HG02759 (cell line): ENCODE results near the gene PCCB.
"Not testable (repeated sequence)": the region's sequence is repeated elsewhere in the genome, so short reads cannot be mapped to it uniquely, and the experiment has no call there.

Experiments used
- ATAC-seq: cut with Tn5 transposase; IDR thresholded peaks from one replicate; pipeline ENCODE4 v1.9.1; 2021; ENCODE audit warnings: mild to moderate bottlenecking, moderate library complexity; ENCODE audit not compliant: unreplicated experiment

Gene PCCB

GRCh38 chr3:136311261-136311660 lies 61.1 kb downstream of the PCCB start:
- no peak for ATAC-seq

- no peak for ATAC-seq
Measured at GRCh38 chr3:136311968-136312367, 61.8 kb downstream of the PCCB start.

DNA sequence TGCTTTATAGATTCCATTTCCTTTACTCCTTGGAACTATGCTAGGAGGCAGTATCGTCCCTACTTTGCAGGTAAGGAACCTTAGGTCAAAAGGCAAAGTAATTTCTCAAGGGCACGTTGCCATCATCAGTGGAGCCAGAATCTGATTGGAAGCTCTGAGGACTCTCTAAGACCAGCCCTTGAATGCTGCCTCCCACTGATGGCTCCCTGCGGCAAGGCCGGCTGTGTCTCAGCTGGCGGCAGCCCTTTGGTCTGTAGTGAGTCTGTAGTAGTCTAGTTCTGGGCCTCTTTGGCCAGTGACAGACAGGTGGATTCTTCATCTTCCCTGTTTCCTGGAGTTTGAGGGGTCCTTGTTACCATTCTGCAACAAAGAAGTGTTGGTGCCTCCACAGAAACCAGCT lies 76.2 kb downstream of the PCCB start:
- ATAC-seq: no peak

- no peak for ATAC-seq
Measured at GRCh38 chr3:136327671-136328070, 77.5 kb downstream of the PCCB start.

DNA sequence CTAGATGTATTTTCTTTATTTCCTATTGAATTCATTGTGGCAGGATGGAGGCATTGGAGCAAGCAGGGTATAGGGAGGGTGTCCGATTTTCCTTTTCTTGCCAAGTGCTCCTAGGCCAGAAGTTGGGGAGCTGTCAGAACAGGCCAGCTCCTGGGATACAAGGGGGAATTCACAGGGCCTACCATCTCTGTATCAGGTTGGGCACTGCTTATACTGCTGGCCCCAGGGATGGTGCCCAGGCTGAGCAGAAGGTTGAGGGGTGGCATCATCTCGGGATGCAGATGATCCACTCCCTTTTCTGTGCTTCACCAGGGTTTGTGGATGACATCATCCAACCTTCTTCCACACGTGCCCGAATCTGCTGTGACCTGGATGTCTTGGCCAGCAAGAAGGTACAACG lies 79.5 kb downstream of the PCCB start:
- ATAC-seq: no peak

DNA sequence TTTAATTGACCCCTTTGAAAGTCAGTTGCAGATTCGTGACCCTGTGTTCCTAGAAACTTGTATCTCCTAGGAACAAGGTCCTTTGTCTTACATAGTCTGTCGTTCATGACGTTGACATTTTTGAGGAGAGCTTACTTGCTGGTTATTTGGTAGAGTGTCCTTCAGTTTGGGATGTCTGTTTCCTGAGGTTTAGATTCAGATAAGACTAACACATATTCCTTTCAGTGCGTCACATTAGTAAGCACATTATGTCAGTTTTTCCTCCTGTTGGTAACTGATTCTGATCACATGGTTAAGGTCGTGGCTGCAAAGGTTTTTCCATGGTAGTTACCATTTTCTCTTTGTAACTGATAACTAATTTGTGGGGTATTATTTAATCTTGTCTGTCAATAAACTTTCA lies 80.8 kb downstream of the PCCB start:
- no peak for ATAC-seq

DNA sequence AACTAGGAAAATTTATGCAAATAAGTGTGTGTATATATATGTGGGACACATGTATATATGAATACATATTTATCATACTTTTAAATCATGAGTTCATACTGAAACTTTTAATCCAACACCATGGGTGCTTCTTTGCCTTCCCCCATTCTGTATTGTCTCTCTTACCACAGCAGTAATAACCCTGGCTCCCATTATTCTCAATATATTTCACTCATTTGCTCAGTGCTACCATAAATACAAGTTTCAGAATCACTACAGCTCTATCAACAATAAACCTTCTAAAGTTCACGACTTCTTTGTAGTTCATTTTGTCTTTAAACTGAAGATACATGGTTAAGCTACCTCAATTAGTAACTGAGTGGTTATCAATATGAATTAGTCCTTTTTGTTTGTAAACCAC lies 82.2 kb downstream of the PCCB start:
- ATAC-seq: no peak

DNA sequence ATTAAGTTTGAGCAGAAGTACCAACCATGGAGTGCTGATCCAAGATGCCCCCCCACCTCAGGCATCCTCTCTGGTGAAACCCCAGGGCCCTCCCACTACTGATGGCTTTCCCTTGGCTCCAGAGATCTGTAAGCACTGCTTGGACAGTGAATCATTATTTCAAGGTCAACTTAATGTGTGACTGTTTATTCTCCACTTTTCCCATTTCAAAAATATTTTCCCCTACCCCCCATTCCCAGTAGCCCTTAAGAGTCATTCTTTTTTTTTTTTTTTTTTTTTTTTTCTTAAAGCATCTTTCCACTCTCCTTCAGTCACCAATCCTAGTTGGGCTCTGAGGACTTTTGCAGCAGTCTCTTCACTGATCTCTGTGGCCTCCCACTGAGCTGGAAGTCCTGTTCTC lies 82.6 kb downstream of the PCCB start:
- no peak for ATAC-seq

DNA sequence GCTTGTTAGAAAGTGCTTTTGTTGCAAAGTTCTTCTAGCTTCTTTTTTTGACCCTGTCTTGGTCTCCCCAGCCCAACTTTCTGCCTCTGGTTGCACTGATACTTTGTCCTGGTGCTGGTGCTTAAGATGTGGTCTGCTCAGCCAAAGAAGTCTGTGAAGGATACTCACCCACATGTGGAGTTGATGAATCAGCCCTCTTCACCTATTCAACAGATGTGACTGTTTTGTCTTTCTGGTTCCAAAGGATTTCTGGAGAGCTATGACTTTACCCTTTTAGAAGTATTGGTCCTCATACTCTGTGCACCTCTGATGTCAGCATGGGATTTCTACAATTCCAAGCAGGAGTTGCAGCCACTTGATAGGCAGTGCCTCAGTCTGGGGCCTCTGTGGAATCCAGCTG lies 84.1 kb downstream of the PCCB start:
- no peak for ATAC-seq

GRCh38 chr3:136334726-136335125 lies 84.6 kb downstream of the PCCB start:
- not testable (repeated sequence) for ATAC-seq

DNA sequence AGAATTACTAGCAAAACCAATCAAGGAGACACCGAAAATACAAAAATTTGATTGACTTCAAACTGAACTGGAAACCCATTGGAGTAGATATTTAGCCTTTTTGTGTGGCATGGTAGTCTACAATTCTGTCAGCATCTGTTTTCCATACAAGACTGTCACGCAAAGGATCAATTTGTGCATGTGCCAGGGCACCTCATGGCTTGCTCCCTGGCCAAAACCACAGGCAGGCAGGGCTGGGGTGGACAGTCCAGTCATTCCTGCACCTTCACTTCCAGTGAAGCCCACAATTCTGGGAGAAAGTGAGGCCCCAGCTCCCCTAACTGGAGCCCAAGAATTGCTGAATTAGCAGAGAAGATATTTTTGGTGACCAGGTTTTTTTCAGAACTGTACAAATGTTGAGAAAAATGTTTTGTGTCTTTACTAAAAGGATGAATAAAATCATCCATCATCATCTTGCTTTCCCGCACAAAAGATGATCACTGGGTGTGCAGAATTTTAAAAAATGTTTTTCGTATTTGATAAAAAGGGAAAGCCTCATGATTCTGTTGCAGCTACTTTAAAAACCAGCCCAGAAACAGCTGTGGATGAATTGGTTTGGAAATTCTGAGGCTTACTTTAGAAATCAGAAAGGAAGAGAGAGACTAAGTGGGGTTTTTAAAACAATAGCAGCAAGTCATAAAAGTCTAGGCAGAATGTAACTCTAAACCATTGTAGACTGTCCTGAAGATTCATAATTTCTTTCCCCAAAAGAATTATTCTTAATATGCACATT lies 86.4 kb downstream of the PCCB start:
- no peak for ATAC-seq

- ATAC-seq: no peak
Measured at GRCh38 chr3:136343446-136343845, 93.3 kb downstream of the PCCB start.

GRCh38 chr3:136343873-136344555 lies 93.9 kb downstream of the PCCB start:
- no peak for ATAC-seq

- no peak for ATAC-seq
Measured at GRCh38 chr3:136346486-136346885, 96.3 kb downstream of the PCCB start.

DNA sequence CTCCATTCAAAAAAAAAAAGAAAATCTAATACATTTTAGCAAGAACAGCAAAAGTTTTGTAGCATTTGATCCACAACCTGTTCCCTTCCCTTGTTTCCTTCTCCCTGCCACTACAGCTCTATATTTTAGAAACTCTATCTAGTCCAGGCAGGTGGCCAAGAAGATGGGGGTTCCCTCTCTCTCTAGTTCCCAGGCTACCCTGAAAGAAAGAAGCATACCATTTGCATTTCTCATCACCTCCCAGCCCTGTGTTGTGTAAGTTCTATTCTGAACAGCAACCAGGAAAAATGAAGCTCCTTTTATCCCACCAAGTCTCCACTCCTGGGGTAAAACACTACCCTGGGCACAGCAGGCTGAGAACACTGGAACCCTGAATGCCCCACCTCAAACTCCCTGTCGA lies 100.0 kb downstream of the PCCB start:
- no peak for ATAC-seq

DNA sequence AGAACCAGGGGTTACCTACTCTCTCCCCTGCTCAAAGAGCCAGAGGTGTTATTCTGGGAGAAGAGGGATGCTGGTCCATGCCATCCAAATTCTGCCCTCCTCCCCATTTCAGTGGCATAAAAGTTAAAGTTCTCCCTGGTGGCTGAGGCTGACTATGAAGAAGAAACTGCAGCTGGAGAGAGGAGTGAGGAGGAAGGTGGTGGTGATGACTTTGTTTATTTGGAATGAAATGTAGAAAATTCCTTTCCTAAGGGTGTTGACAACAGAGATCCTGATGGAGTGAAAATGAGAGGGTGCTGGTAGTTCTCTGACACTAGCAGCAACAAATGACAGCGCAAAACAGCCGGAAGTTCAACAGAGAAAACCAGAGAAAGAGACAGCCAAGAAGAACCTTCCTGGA lies 100.4 kb downstream of the PCCB start:
- no peak for ATAC-seq

GRCh38 chr3:136351351-136351750 lies 101.2 kb downstream of the PCCB start:
- no peak for ATAC-seq

DNA sequence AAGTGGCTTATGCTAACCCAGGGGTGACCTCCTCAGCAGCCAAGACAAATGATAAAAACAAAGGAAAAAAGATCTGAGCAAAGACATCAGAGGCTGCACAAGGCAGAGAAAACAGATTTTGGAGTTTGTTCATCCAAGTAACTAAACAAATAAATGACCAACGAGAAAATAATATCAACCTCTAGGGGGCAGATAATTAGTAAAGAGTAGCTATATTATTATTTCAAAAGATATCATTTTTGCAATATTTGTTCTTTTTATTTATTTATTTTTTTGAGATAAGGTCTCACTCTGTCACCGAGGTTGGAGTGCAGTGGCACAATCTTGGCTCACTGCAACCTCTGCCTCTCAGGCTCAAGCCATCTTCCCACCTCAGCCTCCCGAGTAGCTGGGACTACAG lies 101.8 kb downstream of the PCCB start:
- no peak for ATAC-seq

DNA sequence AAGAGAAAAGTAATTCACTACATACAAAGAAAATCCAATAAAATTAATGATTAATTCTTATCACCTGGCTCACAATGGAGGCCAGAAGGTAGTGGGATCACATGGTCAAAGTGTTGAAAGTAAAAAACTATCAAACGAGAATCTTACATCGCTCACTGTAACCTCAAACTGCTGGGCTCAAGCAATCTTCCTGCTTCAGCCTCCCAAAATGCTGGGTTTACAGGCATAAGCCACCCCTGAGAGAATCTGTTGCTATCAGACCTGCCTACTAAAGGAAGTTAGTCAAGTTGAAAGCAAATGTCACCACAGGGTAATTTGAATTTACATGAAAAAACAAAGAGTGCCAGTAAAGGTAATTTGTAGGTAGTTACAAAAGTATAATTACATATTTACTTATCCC lies 103.3 kb downstream of the PCCB start:
- ATAC-seq: peak; percentile 66

- no peak for ATAC-seq
Measured at GRCh38 chr3:136366289-136366688, 116.1 kb downstream of the PCCB start.

- not testable (repeated sequence) for ATAC-seq
Measured at GRCh38 chr3:136375800-136376199, 125.7 kb downstream of the PCCB start.

DNA sequence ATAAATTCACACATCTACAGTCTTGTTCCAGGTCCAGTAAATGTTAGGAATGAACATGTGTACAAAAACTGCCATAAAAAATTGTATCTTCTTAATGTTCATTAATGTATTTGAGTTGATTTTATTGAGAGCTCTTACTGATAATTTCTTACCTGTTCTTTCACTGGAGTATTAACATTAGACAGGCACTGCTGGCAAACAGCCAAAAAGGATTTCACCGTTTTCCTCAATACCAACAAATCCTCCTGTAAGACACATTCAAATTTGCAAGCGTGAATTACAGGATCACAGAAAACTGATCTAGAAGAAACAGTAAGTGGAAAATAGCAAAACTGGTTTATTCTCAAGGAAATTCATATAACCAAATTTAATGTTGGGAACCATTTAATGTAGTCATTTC lies 127.4 kb downstream of the PCCB start:
- no peak for ATAC-seq

GRCh38 chr3:136378011-136378410 lies 127.9 kb downstream of the PCCB start:
- no peak for ATAC-seq
